ENCODE measurements around the gene KCTD17. TPM values are rescaled to one million over a fixed set of nuclear protein-coding genes. Genes with fewer than 3 reads are reported as not detected.

KCTD17 gene, protein sequence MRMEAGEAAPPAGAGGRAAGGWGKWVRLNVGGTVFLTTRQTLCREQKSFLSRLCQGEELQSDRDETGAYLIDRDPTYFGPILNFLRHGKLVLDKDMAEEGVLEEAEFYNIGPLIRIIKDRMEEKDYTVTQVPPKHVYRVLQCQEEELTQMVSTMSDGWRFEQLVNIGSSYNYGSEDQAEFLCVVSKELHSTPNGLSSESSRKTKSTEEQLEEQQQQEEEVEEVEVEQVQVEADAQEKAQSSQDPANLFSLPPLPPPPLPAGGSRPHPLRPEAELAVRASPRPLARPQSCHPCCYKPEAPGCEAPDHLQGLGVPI
- 10.9 and 17.1 TPM in 2 replicates for total RNA-seq

DNA sequence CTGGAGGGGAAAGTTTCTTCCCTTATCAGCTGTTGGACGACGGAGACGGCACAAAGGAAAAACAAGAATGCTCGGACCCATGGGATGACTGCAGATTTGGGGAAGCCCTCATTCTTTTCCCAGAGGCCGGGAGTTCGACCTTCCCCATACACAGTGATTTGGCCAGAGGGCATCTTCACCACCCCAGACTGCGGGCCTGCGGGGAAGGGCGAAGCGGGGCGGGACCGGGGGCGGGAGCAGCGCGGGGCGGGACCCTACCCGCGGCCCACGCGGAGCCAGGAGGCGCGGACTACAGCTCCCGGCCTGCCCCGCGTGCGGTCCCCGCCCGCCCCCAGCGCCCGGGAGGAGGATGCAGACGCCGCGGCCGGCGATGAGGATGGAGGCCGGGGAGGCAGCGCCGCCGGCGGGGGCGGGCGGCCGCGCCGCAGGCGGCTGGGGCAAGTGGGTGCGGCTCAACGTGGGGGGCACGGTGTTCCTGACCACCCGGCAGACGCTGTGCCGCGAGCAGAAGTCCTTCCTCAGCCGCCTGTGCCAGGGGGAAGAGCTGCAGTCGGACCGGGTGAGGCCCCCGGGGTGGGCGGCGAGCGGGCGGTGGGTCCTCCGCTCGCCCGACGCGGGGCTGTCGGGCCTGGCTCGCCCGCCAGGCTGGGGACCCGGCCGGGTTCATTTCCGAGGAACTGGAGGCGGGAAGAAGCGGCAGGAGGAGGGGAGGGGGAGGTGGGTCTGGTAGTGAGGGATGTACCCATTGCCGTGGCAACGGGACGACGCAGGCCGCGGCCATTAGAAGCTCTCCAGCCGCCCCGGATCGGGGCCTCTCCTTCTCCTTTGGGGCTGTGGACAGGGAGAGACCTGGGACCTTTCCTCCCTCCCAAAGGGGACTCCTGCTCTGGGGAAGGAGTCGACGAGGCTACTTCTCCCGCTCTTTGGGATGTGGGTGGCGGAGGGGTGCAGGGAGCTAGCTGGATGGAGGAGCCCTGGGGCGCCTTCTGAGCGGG, at the start of gene KCTD17:
TSS of gene KCTD17 (plus strand) at position 352 of the 995 bp plus-strand sequence. CDS start at position 371, 19 bp downstream.

DNA sequence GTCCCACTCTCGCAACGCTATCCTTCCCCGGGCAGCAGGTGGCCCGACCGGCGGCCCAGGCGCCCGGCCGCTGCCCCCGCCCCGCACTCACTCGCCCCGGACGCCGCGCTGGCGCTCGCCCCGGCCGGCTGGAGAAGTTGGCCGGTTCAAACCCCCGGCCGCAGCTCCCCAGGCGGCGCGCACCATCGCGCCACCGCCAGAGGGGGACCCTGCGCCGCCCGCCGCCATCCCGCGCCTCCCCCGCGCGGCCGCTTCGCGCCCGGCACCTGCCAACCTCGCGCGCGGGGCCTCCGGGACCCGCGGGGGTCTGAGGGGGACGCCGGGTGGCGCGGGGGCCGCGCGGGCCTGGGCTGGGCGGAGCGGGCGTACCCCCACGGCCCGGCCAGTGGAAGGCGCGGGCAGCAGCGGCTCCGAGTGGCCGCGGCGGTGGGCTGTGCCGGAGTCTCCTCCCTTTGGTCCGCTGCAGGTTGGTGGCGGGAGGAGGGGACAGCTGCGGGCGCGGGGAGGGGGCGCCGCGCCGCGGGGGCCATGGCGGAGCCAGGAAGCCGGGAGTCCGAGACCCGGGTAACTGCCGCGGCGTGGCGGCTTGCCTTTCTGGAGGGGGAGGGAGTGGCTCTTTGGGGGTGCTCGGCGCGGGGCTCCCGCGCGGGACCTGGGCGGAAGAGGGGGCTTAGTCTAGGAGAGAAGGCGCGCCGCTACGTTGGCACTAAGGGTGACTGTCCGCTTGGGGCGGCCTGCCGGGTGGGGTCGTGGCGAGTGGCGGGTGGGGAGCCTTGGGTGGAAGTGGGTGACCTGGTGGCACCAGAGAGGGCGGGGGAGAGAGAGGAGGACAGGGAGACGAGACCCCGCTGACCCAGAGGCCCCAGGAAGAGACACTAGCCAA, 32.0 kb upstream of the KCTD17 start, which contains the start of the genes MPST and TST:
TSS of gene MPST (plus strand) at position 434 of the 883 bp plus-strand sequence. CDS start at position 529, 95 bp downstream.
TSS of gene TST (minus strand) at position 139 of the 883 bp plus-strand sequence. CDS start 715 bp downstream, outside the sequence.

DNA sequence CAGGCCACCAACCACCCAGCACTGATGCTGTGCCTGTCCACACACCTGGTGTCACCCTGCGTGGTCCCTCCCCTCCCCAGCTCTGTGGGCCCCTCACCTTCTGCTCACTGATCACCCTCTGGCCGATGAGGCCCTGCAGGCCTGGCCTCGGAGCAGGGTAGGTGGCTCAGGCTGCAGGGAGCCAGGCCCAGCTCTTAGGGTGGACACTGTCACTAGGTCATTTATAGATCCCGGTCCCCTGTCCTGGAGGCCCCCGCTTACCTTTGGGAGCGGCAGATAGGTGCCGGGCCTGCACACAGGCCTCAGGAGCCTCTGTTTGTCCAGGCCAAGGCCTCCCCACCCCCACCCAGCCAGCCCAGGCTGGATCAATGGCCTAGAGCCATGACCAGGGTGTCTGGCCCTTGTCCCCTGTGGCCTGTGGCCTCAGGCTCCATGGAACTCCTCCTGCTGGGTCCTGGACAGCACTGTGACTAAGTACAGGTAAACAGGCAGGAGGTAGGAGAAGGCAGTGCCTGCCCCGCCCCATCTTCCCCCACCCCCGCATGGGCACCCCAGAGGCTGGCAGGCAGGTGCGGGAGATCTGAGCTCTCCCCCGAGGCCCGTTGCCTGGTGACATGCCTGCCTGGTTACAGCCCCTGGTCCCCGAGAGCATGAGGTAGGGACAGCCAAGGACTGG, 57.8 kb downstream of the KCTD17 start, which contains the start of gene TMPRSS6:
TSS of gene TMPRSS6 (minus strand) at position 472 of the 676 bp plus-strand sequence. CDS start 6,296 bp downstream, outside the sequence.

Other genes starting within 250 kb of the KCTD17 start
- not detected in 2 replicates for gene PVALB, start 234.7 kb upstream of the KCTD17 start, total RNA-seq
- gene NCF4, start 190.7 kb upstream of the KCTD17 start, total RNA-seq = not detected in 2 replicates
- not detected in 2 replicates for gene CSF2RB, start 138.1 kb upstream of the KCTD17 start, total RNA-seq
- gene TST, start 32.3 kb upstream of the KCTD17 start, total RNA-seq = 34.1 and 68.7 TPM in 2 replicates
- 190 and 252 TPM in 2 replicates for gene MPST, start 32.0 kb upstream of the KCTD17 start, total RNA-seq
- not detected in 2 replicates for gene TMPRSS6, start 58.0 kb downstream of the KCTD17 start, total RNA-seq
- not detected in 2 replicates for gene IL2RB, start 98.2 kb downstream of the KCTD17 start, total RNA-seq
- gene C1QTNF6, start 136.5 kb downstream of the KCTD17 start, total RNA-seq = 4.3 TPM in 2 replicates
- gene SSTR3, start 160.7 kb downstream of the KCTD17 start, total RNA-seq = under 0.01 TPM in 1 of 2 replicates, not detected in the other
- 16.6 and 18.1 TPM in 2 replicates for gene RAC2, start 192.5 kb downstream of the KCTD17 start, total RNA-seq
- gene CYTH4, start 230.8 kb downstream of the KCTD17 start, total RNA-seq = 1.5 TPM in 1 of 2 replicates, not detected in the other